OCI-M2 (cell line): ENCODE results near the gene CASZ1.

Experiments used
- DNase-seq: peaks from one replicate; lab custom pipeline; 2025; ENCODE audit not compliant: unreplicated experiment; lab: John Stamatoyannopoulos, UW

The CASZ1 gene

GRCh38 chr1:10754568-10755329 lies 41.7 kb downstream of the CASZ1 start:
- no peak for DNase-seq

GRCh38 chr1:10753299-10753698 lies 43.1 kb downstream of the CASZ1 start:
- no peak for DNase-seq

- no peak for DNase-seq
Measured at GRCh38 chr1:10751561-10752085, 44.8 kb downstream of the CASZ1 start.

GRCh38 chr1:10751160-10751559 lies 45.3 kb downstream of the CASZ1 start:
- DNase-seq: no peak

GRCh38 chr1:10745886-10746455 lies 50.5 kb downstream of the CASZ1 start:
- DNase-seq: no peak

- no peak for DNase-seq
Measured at GRCh38 chr1:10745383-10745782, 51.1 kb downstream of the CASZ1 start.

- DNase-seq: no peak
Measured at GRCh38 chr1:10744654-10745238, 51.7 kb downstream of the CASZ1 start.

GRCh38 chr1:10744029-10744428 lies 52.4 kb downstream of the CASZ1 start:
- no peak for DNase-seq

- DNase-seq: no peak
Measured at GRCh38 chr1:10741696-10742095, 54.8 kb downstream of the CASZ1 start.

- no peak for DNase-seq
Measured at GRCh38 chr1:10740123-10740522, 56.3 kb downstream of the CASZ1 start.

- DNase-seq: no peak
Measured at GRCh38 chr1:10739589-10739988, 56.9 kb downstream of the CASZ1 start.

- DNase-seq: no peak
Measured at GRCh38 chr1:10738061-10739058, 58.1 kb downstream of the CASZ1 start.

GRCh38 chr1:10737651-10738050 lies 58.8 kb downstream of the CASZ1 start:
- DNase-seq: no peak

GRCh38 chr1:10736634-10737586 lies 59.5 kb downstream of the CASZ1 start:
- DNase-seq: no peak

- no peak for DNase-seq
Measured at GRCh38 chr1:10735563-10736305, 60.7 kb downstream of the CASZ1 start.

- no peak for DNase-seq
Measured at GRCh38 chr1:10734962-10735544, 61.4 kb downstream of the CASZ1 start.

GRCh38 chr1:10734375-10734774 lies 62.1 kb downstream of the CASZ1 start:
- no peak for DNase-seq

GRCh38 chr1:10733474-10734366 lies 62.7 kb downstream of the CASZ1 start:
- no peak for DNase-seq
